ENCODE measurements around the gene PHACTR2. TPM values are rescaled to one million over a fixed set of nuclear protein-coding genes. Genes with fewer than 3 reads are reported as not detected.

Gene PHACTR2
- total and polyA plus RNA-seq, 10 of the 15 experiments (the other 5 are each of a cell fraction or from before 2014, with no cell fraction given), result 1.4 to 19.1 (median 5.3) TPM

DNA sequence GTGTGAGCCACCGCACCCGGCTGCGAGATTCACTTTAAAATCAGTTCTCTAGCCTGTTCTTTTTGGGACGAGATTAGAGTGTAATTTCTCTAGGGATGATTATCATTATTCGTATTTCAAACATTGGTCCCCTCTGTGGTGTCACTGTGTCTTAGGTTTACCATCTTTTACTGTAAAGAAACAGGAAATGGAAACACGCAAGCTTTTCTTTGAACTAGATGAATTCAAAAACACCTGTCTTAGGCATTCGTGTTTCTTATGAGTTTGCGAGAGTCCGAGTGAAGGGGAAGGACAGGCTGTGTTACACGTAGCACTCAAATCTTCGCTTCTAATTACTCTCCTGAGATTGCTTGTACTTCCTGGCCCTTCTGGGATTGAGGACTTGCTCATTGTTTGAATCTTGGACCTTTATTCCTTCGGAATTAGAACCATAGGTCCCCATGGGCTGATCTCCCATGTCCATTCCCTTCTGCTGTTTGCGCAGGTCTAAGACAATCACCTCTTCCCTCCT, 61.6 kb downstream of the PHACTR2 start (continued):
- TF ChIP-seq, protein P1, sequence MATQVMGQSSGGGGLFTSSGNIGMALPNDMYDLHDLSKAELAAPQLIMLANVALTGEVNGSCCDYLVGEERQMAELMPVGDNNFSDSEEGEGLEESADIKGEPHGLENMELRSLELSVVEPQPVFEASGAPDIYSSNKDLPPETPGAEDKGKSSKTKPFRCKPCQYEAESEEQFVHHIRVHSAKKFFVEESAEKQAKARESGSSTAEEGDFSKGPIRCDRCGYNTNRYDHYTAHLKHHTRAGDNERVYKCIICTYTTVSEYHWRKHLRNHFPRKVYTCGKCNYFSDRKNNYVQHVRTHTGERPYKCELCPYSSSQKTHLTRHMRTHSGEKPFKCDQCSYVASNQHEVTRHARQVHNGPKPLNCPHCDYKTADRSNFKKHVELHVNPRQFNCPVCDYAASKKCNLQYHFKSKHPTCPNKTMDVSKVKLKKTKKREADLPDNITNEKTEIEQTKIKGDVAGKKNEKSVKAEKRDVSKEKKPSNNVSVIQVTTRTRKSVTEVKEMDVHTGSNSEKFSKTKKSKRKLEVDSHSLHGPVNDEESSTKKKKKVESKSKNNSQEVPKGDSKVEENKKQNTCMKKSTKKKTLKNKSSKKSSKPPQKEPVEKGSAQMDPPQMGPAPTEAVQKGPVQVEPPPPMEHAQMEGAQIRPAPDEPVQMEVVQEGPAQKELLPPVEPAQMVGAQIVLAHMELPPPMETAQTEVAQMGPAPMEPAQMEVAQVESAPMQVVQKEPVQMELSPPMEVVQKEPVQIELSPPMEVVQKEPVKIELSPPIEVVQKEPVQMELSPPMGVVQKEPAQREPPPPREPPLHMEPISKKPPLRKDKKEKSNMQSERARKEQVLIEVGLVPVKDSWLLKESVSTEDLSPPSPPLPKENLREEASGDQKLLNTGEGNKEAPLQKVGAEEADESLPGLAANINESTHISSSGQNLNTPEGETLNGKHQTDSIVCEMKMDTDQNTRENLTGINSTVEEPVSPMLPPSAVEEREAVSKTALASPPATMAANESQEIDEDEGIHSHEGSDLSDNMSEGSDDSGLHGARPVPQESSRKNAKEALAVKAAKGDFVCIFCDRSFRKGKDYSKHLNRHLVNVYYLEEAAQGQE (IDR thresholded peaks at IDR 0.05; ENCODE audit: low read depth, low read length), result no peak
- TF ChIP-seq TAF1 (IDR thresholded peaks at IDR 0.05; ENCODE audit: borderline replicate concordance, low read depth, low read length), result no peak

DNA sequence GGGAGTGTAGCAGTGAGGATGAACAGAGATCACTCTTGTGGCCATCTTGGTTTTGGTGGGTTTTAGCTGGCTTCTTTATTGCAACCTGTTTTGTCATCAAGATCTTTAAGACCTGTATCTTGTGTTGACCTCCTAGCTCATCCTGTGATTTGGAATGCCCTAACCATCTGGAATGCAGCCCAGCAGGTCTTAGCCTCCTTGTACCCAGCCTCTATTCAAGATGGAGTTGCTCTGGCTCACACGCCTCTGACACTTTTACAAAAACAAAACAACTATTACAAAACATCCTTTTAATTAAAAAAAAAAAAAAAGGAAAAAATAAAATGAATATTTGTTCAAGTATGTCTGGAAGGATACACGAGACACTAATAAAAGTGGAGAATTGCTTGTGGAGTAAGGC, 62.4 kb downstream of the PHACTR2 start:
- BruUV-seq (replicated peaks), result no TSS peak
- TF ChIP-seq ATF7 (IDR thresholded peaks at IDR 0.05; ENCODE audit: low read depth) (no peak), CHD2 (IDR thresholded peaks at IDR 0.05; ENCODE audit: borderline replicate concordance, low read depth, low read length) (no peak), NFYA (IDR thresholded peaks at IDR 0.05; ENCODE audit: borderline replicate concordance, low read depth, low read length) (no peak), STAT3 (IDR thresholded peaks at IDR 0.05; ENCODE audit: low read depth, low read length) (no peak), BRCA1 (IDR thresholded peaks at IDR 0.05; ENCODE audit: low read depth, low read length) (no peak), POLR2A (IDR thresholded peaks at IDR 0.05; ENCODE audit: low read depth, low read length) (no peak), RELA (IDR thresholded peaks at IDR 0.05; ENCODE audit: borderline replicate concordance, partially characterized antibody) (no peak)
- TF ChIP-seq, protein P2, sequence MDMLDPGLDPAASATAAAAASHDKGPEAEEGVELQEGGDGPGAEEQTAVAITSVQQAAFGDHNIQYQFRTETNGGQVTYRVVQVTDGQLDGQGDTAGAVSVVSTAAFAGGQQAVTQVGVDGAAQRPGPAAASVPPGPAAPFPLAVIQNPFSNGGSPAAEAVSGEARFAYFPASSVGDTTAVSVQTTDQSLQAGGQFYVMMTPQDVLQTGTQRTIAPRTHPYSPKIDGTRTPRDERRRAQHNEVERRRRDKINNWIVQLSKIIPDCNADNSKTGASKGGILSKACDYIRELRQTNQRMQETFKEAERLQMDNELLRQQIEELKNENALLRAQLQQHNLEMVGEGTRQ (IDR thresholded peaks at IDR 0.05; ENCODE audit: borderline replicate concordance, low read depth, low read length), result no peak
- Histone ChIP-seq H3K4me3 (no peak overlapping the region), H3K9ac (ENCODE audit: control insufficient read depth, insufficient read depth, low read length) (no peak overlapping the region), H3K4me2 (ENCODE audit: control insufficient read depth, insufficient read depth) (no peak overlapping the region), H3K27me3 (replicated peaks in 1 of 2; ENCODE audit: control insufficient read depth in 2 of 2, insufficient read depth in 2 of 2, low read length in 1 of 2) (no peaks in the 10 kb centered on the region), H3K79me2 (ENCODE audit: control insufficient read depth, insufficient read depth, low read length) (no peaks in the 10 kb centered on the region), H2AFZ (ENCODE audit: control insufficient read depth, low read depth, low read length) (no peak overlapping the region), H3K4me1 (ENCODE audit: control insufficient read depth, insufficient read depth, low read length) (no peaks in the 10 kb centered on the region), H3K27ac (ENCODE audit: control insufficient read depth, insufficient read depth) (no peak overlapping the region), H3K36me3 (ENCODE audit: control insufficient read depth in 2 of 2, insufficient read depth in 2 of 2, low read length in 1 of 2) (no peaks in the 10 kb centered on the region), H4K20me1 (ENCODE audit: control insufficient read depth, insufficient read depth) (no peaks in the 10 kb centered on the region), H3K9me3 (replicated peaks; ENCODE audit: control insufficient read depth, insufficient read depth, low read length) (no peaks in the 10 kb centered on the region)
- ChIA-PET RAD21 (ENCODE audit: unreplicated experiment) (no interaction called here), SMC1A (ENCODE audit: uncharacterized antibody, unreplicated experiment) (no interaction called here), CTCF (no interaction called here), POLR2A (interaction anchor here (0.6 kb wide), 1 partner anchor 10 kb away, joined by 3 read pairs; no protein-coding TSS in a partner anchor)
- FAIRE-seq, result no peak
- whole genome bisulfite sequencing (ENCODE audit: insufficient coverage, insufficient replicate concordance, low lambda C conversion rate, missing lambda C conversion rate), result 66% methylated on average over 2 of the region's 2 CpGs
- intact Hi-C loops (cut with micrococcal nuclease; ENCODE audit: unreplicated experiment), result no loop called here
- no peak for ATAC-seq
- no peak for DNase-seq (ENCODE audit: low read depth, low spot score)
- in situ Hi-C loops (cut with MboI), result no loop called here
